RWPE1 (cell line): Measurements from ENCODE around the gene CGRRF1.

Source experiments
- CTCF ChIA-PET: fragments of 350-600 bp; sonication (Branson Sonifier 250); formaldehyde crosslinking; extraction: SDS; loops from one replicate; lab custom pipeline; 2021; lab: Yijun Ruan, JAX
- POLR2A ChIA-PET: fragments of 400-600 bp; formaldehyde crosslinking; extraction: SDS; loops from one replicate; lab custom pipeline; 2020; ENCODE audit warnings: antibody characterized with exemption; ENCODE audit not compliant: low non-redundant PET; lab: Yijun Ruan, JAX
- DNase-seq: peaks from one replicate; pipeline ENCODE4 v3.0.0; 2012; ENCODE audit warnings: low spot score
- H3K27ac ChIP-seq: fragments of 450-650 bp; 2 replicates; pipeline ENCODE4 v1.5.1; 2017
- CTCF ChIP-seq: fragments of 450-650 bp; conservative IDR thresholded peaks from 2 replicates; pipeline ENCODE4 v1.5.1; 2017; ENCODE audit warnings: low read depth, mild to moderate bottlenecking

The CGRRF1 gene

GRCh38 chr14:54547583-54547982 is 37.9 kb downstream of the CGRRF1 start:
- DNase-seq: no peak
- no peak for TF ChIP-seq CTCF
- CTCF ChIA-PET: no interaction called here
- H3K27ac ChIP-seq: no peak overlapping the region
- POLR2A ChIA-PET: no interaction called here

- DNase-seq: no peak
- ChIA-PET POLR2A (no interaction called here), CTCF (interaction anchor here (0.6 to 0.8 kb wide), 3 partner anchors 9 to 1021 kb away, joined by 3 to 5 read pairs (median 4); no protein-coding TSS in a partner anchor)
- no peak overlapping the region for H3K27ac ChIP-seq
- no peak for TF ChIP-seq CTCF
Observed at GRCh38 chr14:54548491-54548890, 38.8 kb downstream of the CGRRF1 start.

DNA sequence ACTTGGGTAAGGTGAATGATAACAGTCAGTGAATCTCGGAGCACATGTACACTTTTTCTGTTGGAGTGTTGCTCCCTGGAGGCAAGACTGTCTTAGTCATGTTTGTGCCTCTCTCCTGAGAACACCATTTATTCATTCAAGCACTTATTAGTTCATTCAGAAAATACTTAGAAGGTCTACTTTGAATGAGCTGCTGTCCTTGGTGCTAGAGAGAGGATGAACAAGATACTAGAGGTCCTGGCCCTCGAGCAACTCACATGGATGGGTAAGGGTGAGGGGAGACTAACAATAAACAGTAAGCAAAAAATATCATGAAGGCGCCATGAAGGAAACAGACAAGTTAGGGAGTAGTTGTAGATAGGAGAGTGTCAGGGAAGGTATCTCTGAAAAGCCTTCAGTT is 40.2 kb downstream of the CGRRF1 start:
- no peak for DNase-seq
- ChIA-PET POLR2A (no interaction called here), CTCF (no interaction called here)
- TF ChIP-seq CTCF: no peak
- H3K27ac ChIP-seq: no peak overlapping the region

- H3K27ac ChIP-seq: no peak overlapping the region
- no peak for TF ChIP-seq CTCF
- no peak for DNase-seq
- POLR2A ChIA-PET: no interaction called here
- CTCF ChIA-PET: interaction anchor here (0.6 kb wide), 1 partner anchor 1212 kb away, joined by 3 read pairs; no protein-coding TSS in a partner anchor
Observed at GRCh38 chr14:54550514-54550913, 40.8 kb downstream of the CGRRF1 start.

DNA sequence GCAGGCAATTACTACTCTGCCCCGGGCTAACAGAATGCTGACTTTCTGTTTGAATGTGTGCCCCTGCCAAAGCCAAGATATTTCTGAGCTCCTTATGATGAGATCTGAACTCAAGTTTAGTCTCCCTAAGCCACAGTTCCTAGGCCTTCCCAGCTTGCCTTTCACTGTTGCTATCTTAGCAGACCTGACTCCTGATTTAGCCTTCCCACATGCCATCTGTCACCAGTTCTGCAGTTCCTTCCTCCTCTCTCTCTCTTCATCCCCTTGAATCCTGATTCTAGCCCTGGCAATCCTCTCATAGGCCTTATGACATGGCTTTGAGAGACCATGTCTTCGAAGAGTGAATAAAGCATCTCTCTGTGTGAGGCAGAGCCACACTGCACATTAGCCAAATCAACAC is 44.7 kb downstream of the CGRRF1 start:
- ChIA-PET POLR2A (no interaction called here), CTCF (no interaction called here)
- H3K27ac ChIP-seq: no peak overlapping the region
- DNase-seq: no peak
- no peak for TF ChIP-seq CTCF

GRCh38 chr14:54555651-54556050 is 45.9 kb downstream of the CGRRF1 start:
- ChIA-PET CTCF (no interaction called here), POLR2A (no interaction called here)
- no peak for TF ChIP-seq CTCF
- H3K27ac ChIP-seq: no peak overlapping the region
- DNase-seq: no peak

DNA sequence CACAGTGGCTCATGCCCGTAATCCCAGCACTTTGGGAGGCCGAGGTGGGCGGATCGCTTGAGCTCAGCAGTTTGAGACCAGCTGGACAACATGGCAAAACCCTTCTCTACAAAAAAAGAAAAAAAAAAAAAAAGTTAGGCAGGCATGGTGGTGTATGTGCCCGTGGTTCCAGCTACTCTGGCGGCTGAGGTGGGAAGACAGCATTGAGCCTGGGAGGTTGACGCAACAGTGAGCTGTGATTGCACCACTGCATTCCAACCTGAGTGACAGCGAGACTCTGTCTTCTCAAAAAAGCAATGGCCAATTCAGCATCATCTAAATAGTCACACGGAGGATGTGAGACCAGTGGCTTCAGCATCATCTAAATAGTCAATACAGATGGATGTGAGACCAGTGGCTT is 46.8 kb downstream of the CGRRF1 start:
- CTCF ChIA-PET: interaction anchor here (0.7 to 1.2 kb wide), 2 partner anchors 9 to 166 kb away, joined by 5 to 9 read pairs; no protein-coding TSS in a partner anchor
- TF ChIP-seq CTCF: no peak
- no peak for DNase-seq
- H3K27ac ChIP-seq: no peak overlapping the region
- POLR2A ChIA-PET: no interaction called here
